ENCODE data around the gene NELFE.

DNA sequence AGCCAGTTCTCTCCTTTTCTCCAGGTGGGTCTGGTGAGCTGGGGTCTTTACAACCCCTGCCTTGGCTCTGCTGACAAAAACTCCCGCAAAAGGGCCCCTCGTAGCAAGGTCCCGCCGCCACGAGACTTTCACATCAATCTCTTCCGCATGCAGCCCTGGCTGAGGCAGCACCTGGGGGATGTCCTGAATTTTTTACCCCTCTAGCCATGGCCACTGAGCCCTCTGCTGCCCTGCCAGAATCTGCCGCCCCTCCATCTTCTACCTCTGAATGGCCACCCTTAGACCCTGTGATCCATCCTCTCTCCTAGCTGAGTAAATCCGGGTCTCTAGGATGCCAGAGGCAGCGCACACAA lies 13.6 kb downstream of the NELFE start:
- TF ChIP-seq EZH2 (IDR thresholded peaks at IDR 0.05; ENCODE audit: insufficient read depth, poor library complexity, severe bottlenecking) (no peak), EZH2phosphoT487 (IDR thresholded peaks at IDR 0.05; ENCODE audit: insufficient read depth, low read depth) (no peak)

Data from GM23248 (cell line).